ENCODE measurements around the gene FAT1.

FAT1 gene

GRCh38 chr4:186688150-186688943 is 35.3 kb downstream of the FAT1 start:
- DNase-seq (ENCODE audit: low spot score) = no peak
- TF ChIP-seq CTCF (IDR thresholded peaks at IDR 0.05; ENCODE audit: borderline replicate concordance, control extremely low read depth, extremely low read depth, insufficient read depth, missing control alignments) = no peak
- in situ Hi-C loops (cut with MboI; ENCODE audit: low sequenced_read_pairs, unreplicated experiment) = no loop called here

GRCh38 chr4:186687265-186687664 is 36.4 kb downstream of the FAT1 start:
- no peak for DNase-seq (ENCODE audit: low spot score)
- in situ Hi-C loops (cut with MboI; ENCODE audit: low sequenced_read_pairs, unreplicated experiment) = no loop called here
- TF ChIP-seq CTCF (IDR thresholded peaks at IDR 0.05; ENCODE audit: borderline replicate concordance, control extremely low read depth, extremely low read depth, insufficient read depth, missing control alignments) = no peak

- no peak for TF ChIP-seq CTCF (IDR thresholded peaks at IDR 0.05; ENCODE audit: borderline replicate concordance, control extremely low read depth, extremely low read depth, insufficient read depth, missing control alignments)
- in situ Hi-C loops (cut with MboI; ENCODE audit: low sequenced_read_pairs, unreplicated experiment) = no loop called here
- no peak for DNase-seq (ENCODE audit: low spot score)
Measured at GRCh38 chr4:186685767-186686183, 37.9 kb downstream of the FAT1 start.

GRCh38 chr4:186684889-186685309 is 38.8 kb downstream of the FAT1 start:
- no peak for DNase-seq (ENCODE audit: low spot score)
- no peak for TF ChIP-seq CTCF (IDR thresholded peaks at IDR 0.05; ENCODE audit: borderline replicate concordance, control extremely low read depth, extremely low read depth, insufficient read depth, missing control alignments)
- in situ Hi-C loops (cut with MboI; ENCODE audit: low sequenced_read_pairs, unreplicated experiment) = no loop called here

GRCh38 chr4:186684220-186684619 is 39.4 kb downstream of the FAT1 start:
- in situ Hi-C loops (cut with MboI; ENCODE audit: low sequenced_read_pairs, unreplicated experiment) = no loop called here
- DNase-seq (ENCODE audit: low spot score) = no peak
- TF ChIP-seq CTCF (IDR thresholded peaks at IDR 0.05; ENCODE audit: borderline replicate concordance, control extremely low read depth, extremely low read depth, insufficient read depth, missing control alignments) = no peak

GRCh38 chr4:186680641-186681040 is 43.0 kb downstream of the FAT1 start:
- TF ChIP-seq CTCF (IDR thresholded peaks at IDR 0.05; ENCODE audit: borderline replicate concordance, control extremely low read depth, extremely low read depth, insufficient read depth, missing control alignments) = no peak
- in situ Hi-C loops (cut with MboI; ENCODE audit: low sequenced_read_pairs, unreplicated experiment) = no loop called here
- DNase-seq (ENCODE audit: low spot score) = no peak

All from GM13976 (cell line).